Small intestine (tissue), 7 donors: Measurements from ENCODE around the gene SOD3. TPM values are rescaled to one million over a fixed set of nuclear protein-coding genes. Genes with fewer than 3 reads are reported as not detected.
A peak's percentile ranks its signal among the peaks of the same experiment; 100 is the strongest.

Experiments
- DNase-seq, 2 donors: peaks; one replicate each; pipeline versions ENCODE4 v3.0.0 to v3.0.0-alpha.2; 2013
- FAIRE-seq: peaks from 2 replicates; lab custom pipeline; 2012; peaks lifted over from hg19 to GRCh38; lab: Jason Lieb, UNC
- H3K27ac ChIP-seq, 3 donors: one replicate each; pipeline ENCODE4 v1.5.1; 2013; ENCODE audit warnings: low read length in 2 of 3, mild to moderate bottlenecking in 2 of 3, control low read depth in 1 of 3, inconsistent platforms in 1 of 3, low read depth in 1 of 3, moderate library complexity in 1 of 3
- H3K27me3 ChIP-seq, 3 donors: one replicate each; pipeline ENCODE4 v1.6.1; 2013; ENCODE audit warnings: low read length in 3 of 3, inconsistent platforms in 1 of 3; ENCODE audit not compliant: control insufficient read depth in 3 of 3, insufficient read depth in 3 of 3
- H3K36me3 ChIP-seq, 3 donors: one replicate each; pipeline ENCODE4 v1.6.1; 2013; ENCODE audit warnings: low read length in 3 of 3, inconsistent platforms in 1 of 3, low read depth in 1 of 3, mild to moderate bottlenecking in 1 of 3, moderate library complexity in 1 of 3; ENCODE audit not compliant: control insufficient read depth in 3 of 3, insufficient read depth in 2 of 3
- H3K4me1 ChIP-seq, 3 donors: one replicate each; pipeline ENCODE4 v1.6.1; 2013; ENCODE audit warnings: low read length in 2 of 3, inconsistent platforms in 1 of 3, low read depth in 1 of 3, mild to moderate bottlenecking in 1 of 3, moderate library complexity in 1 of 3; ENCODE audit not compliant: control insufficient read depth in 3 of 3, insufficient read depth in 2 of 3
- H3K4me3 ChIP-seq, 3 donors: one replicate each; pipeline ENCODE4 v1.5.1; 2013; ENCODE audit warnings: low read length in 3 of 3, control low read depth in 1 of 3, inconsistent platforms in 1 of 3, low read depth in 1 of 3, mild to moderate bottlenecking in 1 of 3, moderate library complexity in 1 of 3
- H3K9me3 ChIP-seq, 2 donors: one replicate each; pipeline ENCODE4 v1.6.1; 2013; ENCODE audit warnings: low read depth in 1 of 2, low read length in 1 of 2; ENCODE audit not compliant: control insufficient read depth in 2 of 2, insufficient read depth in 1 of 2
- WGBS, 3 donors: extraction: QIAGEN DNeasy Blood & Tissue Kit; methylation state at CpG; one replicate each; pipeline ENCODE4 v1.1.7; 2013; 5-methylcytosine and 5-hydroxymethylcytosine counted together
- polyA plus RNA-seq, 4 donors: library from polyadenylated mRNA; stranded (reverse) in 3 of 4; unstranded in 1 of 4; fragments of 200-250 nt in 3 of 4; fragments of 120-200 nt in 1 of 4; gene quantifications; one replicate each; pipeline versions ENCODE4 v1.2.1 to v1.2.3, GENCODE V29; 2013
- donor health status: healthy with polysubstance abuse.
- donor health status: control.
- donor health status: control.
- donor health status: Bipolar disorder and iron deficiency.
- donor health status: healthy.

SOD3 gene
- polyA plus RNA-seq, 4 donors: 0.90 to 15.6 (median 1.6) TPM; not detected in 1

DNA sequence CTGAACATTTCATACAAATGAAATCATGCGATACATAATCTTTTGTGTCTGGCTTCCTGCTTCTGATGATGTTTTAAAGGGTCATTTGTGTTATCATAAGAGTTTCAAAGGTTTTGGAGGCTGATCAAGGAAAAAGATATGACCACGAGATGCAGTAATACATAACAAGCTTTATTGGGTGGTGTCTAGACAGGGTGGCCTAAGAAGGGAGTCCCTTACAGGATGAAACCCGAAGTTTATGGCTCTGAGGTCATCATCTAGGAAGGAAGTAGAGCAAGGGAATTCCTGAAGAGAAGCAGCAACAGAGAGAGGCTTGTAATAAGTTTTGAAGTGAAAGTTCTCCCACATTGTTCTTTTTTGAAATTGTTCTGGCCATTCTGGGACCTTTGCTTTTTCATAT is 40.8 kb upstream of the SOD3 start:
- 28 to 39% (median 36%) methylated on average over 3 of the region's 3 CpGs for WGBS, 3 donors
- Histone ChIP-seq H3K27ac (no peak overlapping the region), H3K27me3 (no peaks in the 10 kb centered on the region), H3K36me3 (no peaks in the 10 kb centered on the region), H3K4me3 (no peak overlapping the region), H3K9me3 (no peaks in the 10 kb centered on the region), H3K4me1 (no peaks in the 10 kb centered on the region)
- peak in 1 of 2 donors; percentile 12 for DNase-seq
- no peak for FAIRE-seq

DNA sequence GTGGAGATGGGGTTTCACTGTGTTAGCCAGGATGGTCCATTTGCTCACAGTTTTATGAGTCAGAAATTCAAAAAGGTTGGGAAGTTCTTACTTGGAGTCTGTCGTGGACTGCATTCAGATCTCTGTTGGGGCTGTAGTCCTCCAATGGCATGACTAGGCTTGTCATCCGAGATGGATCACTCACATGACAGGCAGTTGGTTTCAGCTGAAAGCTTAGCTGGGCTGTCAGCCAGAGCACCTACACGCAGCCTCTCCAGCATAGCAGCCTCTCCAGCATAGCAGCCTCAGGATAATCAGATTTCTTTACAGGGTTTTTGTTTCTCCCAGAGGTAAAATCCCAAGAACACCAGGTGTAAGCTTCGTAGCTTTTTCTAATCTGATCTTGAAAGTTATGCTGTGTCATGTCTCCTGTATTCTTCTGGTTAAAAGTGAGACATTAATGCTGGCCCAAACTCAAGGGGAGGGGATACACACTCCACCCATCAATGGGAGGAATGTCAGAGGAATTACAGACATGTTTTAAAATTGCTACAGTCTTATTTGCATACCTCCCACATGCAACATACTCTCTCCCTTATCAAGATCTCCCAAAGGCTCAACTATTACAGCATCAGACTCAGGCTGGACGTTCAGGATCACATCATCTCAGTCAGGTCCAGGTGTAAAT is 31.6 kb upstream of the SOD3 start:
- DNase-seq: no peak
- Histone ChIP-seq H3K27ac (no peak overlapping the region), H3K4me1 (no peaks in the 10 kb centered on the region), H3K9me3 (no peaks in the 10 kb centered on the region), H3K27me3 (no peaks in the 10 kb centered on the region), H3K4me3 (no peak overlapping the region), H3K36me3 (no peaks in the 10 kb centered on the region)
- WGBS, 3 donors: 48 to 63% (median 51%) methylated on average over 5 of the region's 5 CpGs
- no peak for FAIRE-seq

DNA sequence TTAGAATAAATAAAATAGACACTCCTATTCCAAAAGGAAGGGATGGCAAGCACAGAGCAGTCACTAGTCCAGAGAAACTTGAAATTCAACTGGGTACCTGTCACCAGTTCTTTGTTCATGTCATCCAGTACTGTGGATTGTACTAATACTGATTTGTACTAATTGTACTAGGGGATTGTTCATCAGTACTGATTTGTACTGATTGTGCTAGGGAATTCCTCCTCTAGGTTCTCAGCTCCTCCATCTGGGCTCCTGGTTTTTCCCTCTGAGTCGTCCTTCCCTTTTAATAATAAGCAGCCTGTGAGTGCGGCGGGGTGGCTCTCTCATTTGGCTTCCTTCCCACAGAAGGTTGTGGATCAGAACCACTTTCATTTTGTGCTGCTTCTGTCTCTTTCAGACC is 31.0 kb upstream of the SOD3 start:
- Histone ChIP-seq H3K27me3 (no peaks in the 10 kb centered on the region), H3K9me3 (no peaks in the 10 kb centered on the region), H3K27ac (no peak overlapping the region), H3K4me3 (no peak overlapping the region), H3K4me1 (no peaks in the 10 kb centered on the region), H3K36me3 (no peaks in the 10 kb centered on the region)
- 69 to 73% (median 73%) methylated on average over 3 of the region's 3 CpGs for WGBS, 3 donors
- DNase-seq (no peak), FAIRE-seq (no peak)

GRCh38 chr4:24765376-24765988 is 29.9 kb upstream of the SOD3 start:
- 68 to 94% (median 80%) methylated on average over 4 of the region's 4 CpGs for WGBS, 3 donors
- Histone ChIP-seq H3K36me3 (no peaks in the 10 kb centered on the region), H3K4me1 (peaks cover 0 to 2% (median 0%) of the 10 kb centered on the region in 3 donors), H3K4me3 (no peak overlapping the region), H3K9me3 (no peaks in the 10 kb centered on the region), H3K27me3 (no peaks in the 10 kb centered on the region), H3K27ac (no peak overlapping the region)
- FAIRE-seq (no peak), DNase-seq (no peak)

- DNase-seq: no peak
- H3K36me3 ChIP-seq: no peaks in the 10 kb centered on the region
- H3K4me3 ChIP-seq: no peak overlapping the region
- 48 to 71% (median 58%) methylated on average over 5 of the region's 5 CpGs for WGBS, 3 donors
- peaks cover 0 to 4% (median 0%) of the 10 kb centered on the region in 3 donors for H3K4me1 ChIP-seq
- H3K9me3 ChIP-seq: no peaks in the 10 kb centered on the region
- FAIRE-seq: no peak
- no peak overlapping the region for H3K27ac ChIP-seq
- H3K27me3 ChIP-seq: peaks cover 0 to 3% (median 0%) of the 10 kb centered on the region in 3 donors
Observed at GRCh38 chr4:24768006-24768405, 27.4 kb upstream of the SOD3 start.

DNA sequence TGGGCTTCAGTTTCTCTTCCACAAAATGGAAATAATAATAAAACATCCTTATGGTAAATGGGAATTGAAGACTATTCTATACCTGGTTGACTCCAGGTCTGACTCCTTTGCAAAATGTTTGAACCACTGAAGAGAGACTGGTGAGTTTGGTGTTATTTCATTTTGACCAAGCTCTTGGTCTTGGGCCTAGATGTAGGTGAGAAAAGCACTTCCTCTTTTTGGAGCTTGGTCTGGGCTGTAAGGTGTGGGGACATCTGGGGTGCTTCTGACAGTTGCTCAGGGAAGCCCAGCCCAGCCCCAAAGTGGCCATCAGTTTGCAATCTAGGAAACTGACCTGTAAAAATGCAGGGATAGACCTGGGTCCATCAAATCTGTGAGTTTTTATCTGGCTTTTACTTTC is 26.8 kb upstream of the SOD3 start:
- no peaks in the 10 kb centered on the region for H3K9me3 ChIP-seq
- H3K27ac ChIP-seq: no peak overlapping the region
- peaks cover 0 to 4% (median 0%) of the 10 kb centered on the region in 3 donors for H3K4me1 ChIP-seq
- H3K27me3 ChIP-seq: peaks cover 0 to 3% (median 0%) of the 10 kb centered on the region in 3 donors
- no peaks in the 10 kb centered on the region for H3K36me3 ChIP-seq
- FAIRE-seq: no peak
- DNase-seq: no peak
- no peak overlapping the region for H3K4me3 ChIP-seq

DNA sequence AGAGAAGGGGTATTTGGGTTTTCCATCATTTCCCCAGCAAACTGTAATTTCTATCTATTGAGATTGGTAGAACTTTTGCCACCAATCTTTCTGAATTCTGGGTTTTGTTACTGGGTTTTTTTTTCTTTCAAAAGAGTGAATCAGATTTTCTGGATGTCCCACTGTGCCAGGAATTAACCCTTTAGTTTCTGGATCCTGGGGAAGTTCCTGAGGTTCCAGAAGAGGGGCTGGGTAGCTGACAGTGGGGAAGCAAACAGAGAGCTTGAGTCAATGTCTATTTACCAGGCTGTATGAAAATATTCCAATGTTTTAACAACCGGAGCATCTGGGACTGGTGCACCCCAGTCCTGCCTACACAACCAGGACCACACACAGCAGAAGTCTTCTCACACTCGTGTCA is 25.8 kb upstream of the SOD3 start:
- Histone ChIP-seq H3K36me3 (no peaks in the 10 kb centered on the region), H3K27ac (no peak overlapping the region), H3K4me1 (peaks cover 0 to 4% (median 0%) of the 10 kb centered on the region in 3 donors), H3K9me3 (no peaks in the 10 kb centered on the region), H3K4me3 (no peak overlapping the region), H3K27me3 (peaks cover 0 to 3% (median 0%) of the 10 kb centered on the region in 3 donors)
- FAIRE-seq: no peak
- 74 to 87% (median 75%) methylated on average over 2 of the region's 2 CpGs for WGBS, 3 donors
- no peak for DNase-seq

- no peaks in the 10 kb centered on the region for H3K9me3 ChIP-seq
- no peak overlapping the region for H3K4me3 ChIP-seq
- 71 to 90% (median 72%) methylated on average over 3 of the region's 3 CpGs for WGBS, 3 donors
- H3K27me3 ChIP-seq: peaks cover 0 to 3% (median 0%) of the 10 kb centered on the region in 3 donors
- DNase-seq (no peak), FAIRE-seq (no peak)
- H3K36me3 ChIP-seq: no peaks in the 10 kb centered on the region
- H3K27ac ChIP-seq: no peak overlapping the region
- peaks cover 0 to 4% (median 0%) of the 10 kb centered on the region in 3 donors for H3K4me1 ChIP-seq
Observed at GRCh38 chr4:24770032-24770584, 25.3 kb upstream of the SOD3 start.
